ENCODE data around the gene SETD6.

- TF ChIP-seq ZSCAN30 (tag by site-specific recombination; IDR thresholded peaks at IDR 0.05): no peak
- TF ChIP-seq CTCF (tag by site-specific recombination; IDR thresholded peaks at IDR 0.05): no peak
- TF ChIP-seq YY2 (tag by site-specific recombination; IDR thresholded peaks at IDR 0.05): no peak
- TF ChIP-seq TCF7L2 (IDR thresholded peaks at IDR 0.05; ENCODE audit: borderline replicate concordance, low read depth, low read length): no peak
- no peak for TF ChIP-seq ZNF561 (tag by site-specific recombination; IDR thresholded peaks at IDR 0.05; ENCODE audit: borderline replicate concordance)
- no peak for TF ChIP-seq ZNF114 (tag by site-specific recombination; IDR thresholded peaks at IDR 0.05)
These were observed 3.7 kb downstream of the SETD6 start for GRCh38 chr16:58518980-58519368.
